Vagina (tissue), 2 donors: ENCODE data around the gene BCAS1.

Source experiments
- CTCF ChIP-seq, 3 experiments: fragments of 450-650 bp in 2 of 3; fragments of 200-600 bp in 1 of 3; sonication (generic) in 1 of 3; IDR thresholded peaks; one replicate each; pipeline ENCODE4 v1.5.1; 2017 to 2019; ENCODE audit warnings: antibody characterized with exemption in 3 of 3, mild to moderate bottlenecking in 2 of 3, moderate library complexity in 2 of 3
- POLR2AphosphoS5 ChIP-seq, 2 donors: sonication (generic); formaldehyde crosslinking; IDR thresholded peaks; one replicate each; pipeline ENCODE4 v1.9.0; 2017; ENCODE audit warnings: antibody characterized with exemption in 2 of 2, mild to moderate bottlenecking in 2 of 2, low read depth in 1 of 2; ENCODE audit not compliant: insufficient read depth in 1 of 2

- TF ChIP-seq CTCF (IDR thresholded peaks at IDR 0.05) = no peak
- TF ChIP-seq POLR2AphosphoS5 (IDR thresholded peaks at IDR 0.05; ENCODE audit: insufficient read depth in 1 of 2, low read depth in 1 of 2) = no peak
These were observed 132.4 kb downstream of the BCAS1 start for GRCh38 chr20:53937929-53938367.
